ENCODE measurements around the gene TP53. TPM values are rescaled to one million over a fixed set of nuclear protein-coding genes. Genes with fewer than 3 reads are reported as not detected.
A peak's percentile ranks its signal among the peaks of the same experiment; 100 is the strongest.

TP53 gene
- total RNA-seq, 6 experiments from 2014 or later: 68.1 to 84.3 (median 75.4) TPM

DNA sequence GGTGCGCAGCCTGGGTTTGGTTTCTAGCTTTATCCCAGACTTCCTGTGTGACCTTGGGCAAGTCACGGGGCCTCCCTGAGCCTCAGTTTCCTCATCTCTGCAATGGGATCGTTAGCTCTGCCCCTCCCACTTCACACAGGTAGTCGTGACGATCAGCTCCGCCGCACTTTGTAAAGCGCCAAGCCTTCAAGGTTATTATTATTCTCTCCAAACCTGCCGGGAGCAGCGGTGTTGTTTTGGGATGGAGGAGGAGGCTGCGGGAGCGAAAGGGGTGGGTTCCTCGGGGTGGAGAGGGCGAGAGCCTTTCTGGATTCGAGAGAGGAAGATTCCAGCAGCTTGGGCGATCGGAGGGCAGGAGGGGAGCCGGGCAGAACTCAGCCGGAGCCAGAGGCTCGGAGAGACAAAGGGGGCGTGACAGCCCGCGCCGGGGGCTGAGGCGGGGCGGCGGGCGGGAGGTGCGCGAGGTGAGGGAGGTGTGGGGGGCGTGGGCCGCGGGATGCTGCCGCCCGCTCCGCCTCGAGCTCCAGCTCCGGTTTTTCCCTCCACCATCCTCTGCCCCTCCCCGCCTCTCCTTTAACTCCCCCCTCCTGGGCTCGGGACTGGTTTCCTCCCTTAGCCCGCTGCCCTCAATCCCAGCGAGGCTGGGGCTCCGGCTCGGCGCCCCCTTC lies 17.4 kb upstream of the TP53 start, which contains the start of gene EFNB3:
EFNB3 (plus strand) TSS at position 602 of the 668 bp plus-strand sequence. CDS start 397 bp downstream, outside the sequence.
- peak within 1 kb of the TSS; percentile 79 for H3K27ac Mint-ChIP-seq
- no peak for DNase-seq
- H3K36me3 Mint-ChIP-seq (ENCODE audit: low read depth): peaks cover 9% of the 10 kb centered on the region
- H3K4me3 Mint-ChIP-seq: peak within 1 kb of the TSS; percentile 73
- H3K9me3 Mint-ChIP-seq: no peaks in the 10 kb centered on the region
- TF ChIP-seq, protein P1, sequence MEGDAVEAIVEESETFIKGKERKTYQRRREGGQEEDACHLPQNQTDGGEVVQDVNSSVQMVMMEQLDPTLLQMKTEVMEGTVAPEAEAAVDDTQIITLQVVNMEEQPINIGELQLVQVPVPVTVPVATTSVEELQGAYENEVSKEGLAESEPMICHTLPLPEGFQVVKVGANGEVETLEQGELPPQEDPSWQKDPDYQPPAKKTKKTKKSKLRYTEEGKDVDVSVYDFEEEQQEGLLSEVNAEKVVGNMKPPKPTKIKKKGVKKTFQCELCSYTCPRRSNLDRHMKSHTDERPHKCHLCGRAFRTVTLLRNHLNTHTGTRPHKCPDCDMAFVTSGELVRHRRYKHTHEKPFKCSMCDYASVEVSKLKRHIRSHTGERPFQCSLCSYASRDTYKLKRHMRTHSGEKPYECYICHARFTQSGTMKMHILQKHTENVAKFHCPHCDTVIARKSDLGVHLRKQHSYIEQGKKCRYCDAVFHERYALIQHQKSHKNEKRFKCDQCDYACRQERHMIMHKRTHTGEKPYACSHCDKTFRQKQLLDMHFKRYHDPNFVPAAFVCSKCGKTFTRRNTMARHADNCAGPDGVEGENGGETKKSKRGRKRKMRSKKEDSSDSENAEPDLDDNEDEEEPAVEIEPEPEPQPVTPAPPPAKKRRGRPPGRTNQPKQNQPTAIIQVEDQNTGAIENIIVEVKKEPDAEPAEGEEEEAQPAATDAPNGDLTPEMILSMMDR (IDR thresholded peaks at IDR 0.05): no peak
- peaks cover 19% of the 10 kb centered on the region for H3K4me1 Mint-ChIP-seq (ENCODE audit: low read depth)
- peaks cover 35% of the 10 kb centered on the region for H3K27me3 Mint-ChIP-seq (ENCODE audit: insufficient read depth)

DNA sequence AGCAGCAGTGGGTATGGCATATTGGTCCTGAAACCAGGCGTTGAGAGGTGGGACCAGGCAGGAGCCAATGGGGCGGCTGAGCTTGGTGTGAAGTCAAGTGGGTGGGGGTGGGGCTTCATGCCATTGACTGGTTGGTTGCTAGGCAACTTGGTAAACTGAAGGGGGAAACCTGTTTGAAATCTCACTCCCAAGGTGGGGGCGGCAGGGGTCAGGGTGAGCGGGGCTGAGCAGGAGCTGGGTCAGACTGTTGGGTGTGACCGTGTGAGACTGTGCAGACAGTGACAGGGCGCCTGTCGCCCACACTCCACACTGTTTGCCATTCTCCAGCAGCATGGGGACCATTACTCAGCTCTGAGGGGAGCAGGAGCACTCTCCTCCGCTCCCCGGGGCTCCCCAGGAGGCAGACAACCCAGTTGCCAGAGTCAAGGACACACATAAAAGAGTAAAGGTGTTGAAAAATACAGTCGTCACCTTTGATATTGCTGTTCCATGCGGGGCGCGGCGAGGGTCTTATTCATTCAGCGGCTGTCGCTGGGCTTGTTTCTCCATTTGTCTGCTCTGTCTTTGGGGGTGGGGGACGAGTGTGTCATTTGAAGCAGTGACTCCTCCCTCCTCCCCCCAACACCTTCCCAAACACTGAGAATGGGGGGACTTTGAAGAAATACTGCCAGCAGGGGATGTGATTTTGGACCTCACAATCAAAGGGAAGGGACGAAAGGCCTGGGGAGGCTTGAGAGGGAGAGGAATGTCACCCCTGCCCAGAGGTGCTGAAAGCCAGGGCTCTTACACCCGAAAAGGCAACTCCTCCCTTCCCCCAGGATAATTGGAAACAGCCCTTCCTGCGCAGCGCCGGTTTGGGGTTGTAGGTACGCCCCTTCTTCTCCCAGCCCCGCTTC lies 16.5 kb upstream of the TP53 start:
- no peak for DNase-seq

DNA sequence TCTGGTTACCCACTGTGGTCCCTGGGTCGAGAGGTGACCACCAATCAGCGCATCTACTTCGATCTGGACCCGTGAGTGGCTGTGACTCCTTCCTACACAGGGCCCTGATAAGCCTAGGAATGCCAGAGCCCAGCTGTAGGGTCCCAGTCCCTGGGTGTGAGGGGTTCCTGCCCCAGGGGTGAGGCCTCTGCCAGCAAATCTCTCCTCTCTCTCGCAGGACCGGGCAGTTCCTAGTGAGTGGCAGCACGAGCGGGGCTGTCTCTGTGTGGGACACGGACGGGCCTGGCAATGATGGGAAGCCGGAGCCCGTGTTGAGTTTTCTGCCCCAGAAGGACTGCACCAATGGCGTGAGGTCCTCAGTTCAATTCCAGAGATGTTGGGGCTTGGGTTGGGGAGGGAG lies 15.5 kb upstream of the TP53 start:
- Mint-ChIP-seq H3K4me1 (ENCODE audit: low read depth) (peaks cover 19% of the 10 kb centered on the region), H3K36me3 (ENCODE audit: low read depth) (peaks cover 14% of the 10 kb centered on the region), H3K9me3 (no peaks in the 10 kb centered on the region), H3K27me3 (ENCODE audit: insufficient read depth) (peaks cover 33% of the 10 kb centered on the region), H3K4me3 (no peak overlapping the region), H3K27ac (no peak overlapping the region)
- no peak for DNase-seq
- TF ChIP-seq, protein P1 (IDR thresholded peaks at IDR 0.05): no peak

More for the DNA sequence above, 16.5 kb upstream of the TP53 start:
- TF ChIP-seq, protein P1 (IDR thresholded peaks at IDR 0.05): no peak
- Mint-ChIP-seq H3K4me3 (peak overlapping the region; percentile 73), H3K9me3 (no peaks in the 10 kb centered on the region), H3K27me3 (ENCODE audit: insufficient read depth) (peaks cover 35% of the 10 kb centered on the region), H3K27ac (peak overlapping the region; percentile 79), H3K36me3 (ENCODE audit: low read depth) (peaks cover 9% of the 10 kb centered on the region), H3K4me1 (ENCODE audit: low read depth) (peaks cover 19% of the 10 kb centered on the region)

DNA sequence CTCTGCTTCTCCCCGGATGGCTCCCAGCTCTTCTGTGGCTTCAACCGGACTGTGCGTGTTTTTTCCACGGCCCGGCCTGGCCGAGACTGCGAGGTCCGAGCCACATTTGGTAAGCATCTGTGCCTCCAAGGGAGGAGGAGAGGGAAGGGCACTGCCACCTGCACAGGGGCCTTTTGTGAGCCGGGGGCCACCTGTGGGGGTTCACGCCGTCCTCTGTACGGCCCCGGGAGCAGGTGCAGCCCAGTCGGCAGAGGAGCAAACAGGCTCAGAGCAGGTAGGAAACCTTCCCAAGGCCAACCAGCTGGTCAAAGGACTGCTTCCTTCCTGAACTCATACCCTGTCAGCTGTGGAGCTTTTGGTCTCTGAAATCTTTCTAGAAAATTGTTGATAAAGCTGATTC lies 14.4 kb upstream of the TP53 start:
- peaks cover 27% of the 10 kb centered on the region for H3K27me3 Mint-ChIP-seq (ENCODE audit: insufficient read depth)
- no peak overlapping the region for H3K27ac Mint-ChIP-seq

DNA sequence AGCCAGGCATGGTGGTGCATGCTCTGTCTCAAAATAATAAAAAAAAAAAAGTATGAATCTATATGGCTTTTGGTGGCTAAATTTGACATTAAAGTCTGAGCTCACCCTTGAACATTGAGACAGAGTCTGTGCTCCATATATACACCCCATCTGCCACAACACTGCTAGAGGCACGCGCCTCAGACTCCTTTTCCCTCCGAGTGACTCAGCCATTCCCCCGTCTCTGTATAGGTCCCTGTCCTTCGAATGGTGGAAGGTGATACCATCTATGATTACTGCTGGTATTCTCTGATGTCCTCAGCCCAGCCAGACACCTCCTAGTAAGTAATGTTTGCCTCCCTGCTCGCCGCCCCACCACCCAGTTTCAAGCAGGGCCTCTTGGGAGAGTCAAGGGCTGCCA lies 13.2 kb upstream of the TP53 start:
- Mint-ChIP-seq H3K9me3 (no peaks in the 10 kb centered on the region), H3K4me1 (ENCODE audit: low read depth) (peaks cover 15% of the 10 kb centered on the region), H3K36me3 (ENCODE audit: low read depth) (peaks cover 27% of the 10 kb centered on the region), H3K27ac (no peak overlapping the region), H3K27me3 (ENCODE audit: insufficient read depth) (peaks cover 16% of the 10 kb centered on the region), H3K4me3 (no peak overlapping the region)
- no peak for DNase-seq
- TF ChIP-seq, protein P1 (IDR thresholded peaks at IDR 0.05): no peak

More for the DNA sequence above, 14.4 kb upstream of the TP53 start:
- H3K4me1 Mint-ChIP-seq (ENCODE audit: low read depth): peaks cover 19% of the 10 kb centered on the region
- H3K4me3 Mint-ChIP-seq: no peak overlapping the region
- peaks cover 15% of the 10 kb centered on the region for H3K36me3 Mint-ChIP-seq (ENCODE audit: low read depth)
- H3K9me3 Mint-ChIP-seq: no peaks in the 10 kb centered on the region
- TF ChIP-seq, protein P1 (IDR thresholded peaks at IDR 0.05): no peak
- no peak for DNase-seq
